Endothelial cell of hepatic sinusoid (primary cell): ENCODE measurements around the gene MRPS34.

Experiments
- in situ Hi-C: cut with HindIII; loops from 2 replicates; pipeline ENCODE4 v1.10.0; 2017; ENCODE audit warnings: low sequenced_read_pairs

The MRPS34 gene

DNA sequence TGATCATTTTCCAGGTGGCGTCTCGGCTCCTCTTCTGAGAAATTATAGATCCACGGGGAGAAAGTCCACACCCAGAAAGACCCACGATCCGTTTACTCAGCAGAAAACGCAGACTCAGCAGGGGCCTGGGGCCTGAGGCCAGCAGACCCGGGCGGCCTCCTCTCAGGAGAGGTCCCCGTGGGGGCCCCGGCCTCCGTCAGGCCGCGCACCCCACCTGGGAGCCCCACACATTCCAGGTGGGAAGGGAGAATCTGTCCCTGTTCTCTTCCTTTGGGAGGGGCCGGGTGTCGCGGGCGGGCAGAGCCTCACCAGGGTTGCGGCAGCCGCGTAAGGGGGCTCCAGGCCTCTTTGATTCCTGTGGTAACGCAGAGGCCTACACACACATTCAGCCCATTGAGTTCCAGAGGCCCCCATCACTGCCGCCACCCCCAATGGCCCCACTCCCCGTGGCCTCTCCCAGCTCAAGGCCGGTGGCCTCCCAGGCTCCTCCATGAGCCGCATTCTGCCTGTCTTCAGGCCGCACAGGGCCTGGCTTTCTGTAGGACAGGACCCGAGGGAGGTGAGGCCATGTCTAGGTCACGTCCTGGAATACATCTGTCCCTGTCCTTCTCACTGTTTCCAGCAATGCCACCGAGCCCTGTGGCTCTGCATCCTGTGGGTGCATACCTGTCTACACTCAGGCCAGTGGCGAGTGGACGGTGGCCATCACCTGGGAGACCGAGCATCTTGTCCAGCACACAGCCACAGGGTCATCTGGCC, 22.2 kb upstream of the MRPS34 start:
- in situ Hi-C loops = no loop called here

- in situ Hi-C loops = no loop called here
Measured at GRCh38 chr16:1794221-1794871, 21.4 kb upstream of the MRPS34 start.

GRCh38 chr16:1793578-1794220, 20.8 kb upstream of the MRPS34 start, which contains the start of gene IGFALS:
IGFALS (minus strand) TSS chr16:1793705; CDS start chr16:1793652, 53 bp downstream.
- in situ Hi-C loops = no loop called here

- in situ Hi-C loops = no loop called here
Measured at GRCh38 chr16:1792836-1793577, 20.1 kb upstream of the MRPS34 start.

DNA sequence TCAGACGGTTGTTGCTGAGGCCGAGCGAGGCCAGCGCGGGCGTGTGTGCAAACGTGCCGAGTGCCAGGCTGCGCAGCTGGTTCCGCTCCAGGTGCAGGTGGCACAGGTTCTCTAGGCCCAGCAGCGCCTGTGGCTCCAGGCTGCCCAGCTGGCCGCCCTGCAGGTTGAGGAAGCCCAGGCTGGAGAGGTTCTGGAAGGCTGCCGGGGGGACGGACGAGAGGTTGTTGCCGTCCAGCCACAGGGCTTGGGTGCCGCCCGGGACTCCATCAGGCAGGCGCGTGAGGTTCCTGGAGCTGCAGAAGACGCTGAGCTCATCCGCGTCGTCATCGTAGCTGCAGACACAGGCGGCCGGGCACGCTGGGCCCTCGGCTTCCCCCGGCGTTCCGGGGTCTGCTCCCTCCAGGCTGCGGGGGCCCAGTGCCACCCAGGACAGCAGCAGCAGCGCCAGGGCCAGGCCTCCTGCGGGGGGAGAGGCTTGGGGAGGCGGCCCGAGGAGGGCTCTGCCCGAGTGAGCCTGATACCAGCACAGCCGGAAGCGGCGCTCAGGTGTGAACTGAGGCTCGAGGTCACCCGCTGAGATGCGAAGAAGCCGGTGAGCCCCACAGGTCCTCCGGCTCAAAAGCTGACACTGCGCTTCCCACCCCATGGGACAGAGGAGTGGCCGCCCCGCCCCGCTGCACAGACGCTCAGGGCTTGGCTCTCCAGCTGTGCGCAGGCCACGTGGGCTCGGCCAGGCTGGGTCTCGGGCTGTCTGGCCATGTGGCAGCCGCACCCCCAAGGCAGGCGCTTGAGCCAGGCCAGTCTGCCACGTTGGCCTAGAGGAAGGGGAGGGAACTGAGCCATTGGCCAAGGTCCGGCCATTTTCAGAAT, 19.2 kb upstream of the MRPS34 start:
- in situ Hi-C loops = no loop called here

GRCh38 chr16:1791256-1791942, 18.5 kb upstream of the MRPS34 start:
- in situ Hi-C loops = no loop called here

DNA sequence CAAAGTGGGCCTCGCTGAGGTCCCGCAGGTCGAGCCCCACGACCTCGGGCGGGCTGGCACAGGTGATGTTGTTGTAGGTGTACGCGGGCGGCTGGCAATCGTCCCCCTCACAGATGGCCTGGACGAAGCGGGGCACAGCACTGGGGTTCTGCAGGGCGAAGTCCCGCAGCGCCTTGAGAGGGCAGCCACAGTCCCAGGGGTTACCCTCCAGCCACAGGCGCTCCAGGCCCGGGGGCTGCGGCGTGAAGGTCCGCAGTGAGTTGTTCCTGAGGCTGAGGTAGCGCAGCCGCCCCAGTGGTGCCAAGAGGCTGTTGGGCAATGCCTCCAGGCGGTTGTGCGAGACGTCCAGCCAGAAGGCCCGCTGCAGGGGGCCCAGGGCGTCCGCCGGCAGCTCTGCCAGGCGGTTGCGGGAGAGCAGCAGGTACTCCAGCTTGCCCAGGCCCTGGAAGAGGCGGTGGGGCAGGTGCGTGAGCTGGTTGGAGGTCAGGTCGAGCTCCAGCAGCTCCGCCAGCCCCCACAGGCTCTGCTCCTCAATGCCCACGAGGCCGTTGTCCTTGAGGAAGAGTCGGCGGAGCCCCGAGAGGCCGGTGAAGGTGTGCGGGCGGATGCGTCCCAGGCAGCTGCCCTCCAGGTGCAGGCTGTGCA, 17.8 kb upstream of the MRPS34 start:
- in situ Hi-C loops = no loop called here

DNA sequence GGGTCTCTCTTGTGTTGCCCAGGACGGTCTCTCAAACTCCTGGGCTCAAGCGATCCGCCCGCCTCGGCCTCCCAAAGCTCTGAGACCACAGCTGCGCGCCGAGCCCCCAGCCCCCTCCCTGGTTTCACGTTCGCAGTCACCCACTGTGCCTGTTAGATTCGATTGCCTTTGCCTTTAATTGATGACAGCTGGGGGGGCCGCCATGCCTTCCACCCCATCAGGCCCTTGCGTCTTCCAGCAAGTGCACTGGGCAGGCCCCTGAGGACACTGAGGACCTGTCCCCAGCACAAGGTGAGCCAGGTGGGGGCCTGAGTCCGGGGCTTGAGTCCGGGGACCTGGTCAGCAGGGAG, 17.3 kb upstream of the MRPS34 start:
- in situ Hi-C loops = no loop called here

GRCh38 chr16:1789643-1790045, 16.7 kb upstream of the MRPS34 start:
- in situ Hi-C loops = no loop called here

GRCh38 chr16:1788708-1789100, 15.8 kb upstream of the MRPS34 start:
- in situ Hi-C loops = no loop called here

- in situ Hi-C loops = no loop called here
Measured at GRCh38 chr16:1788095-1788707, 15.3 kb upstream of the MRPS34 start.

DNA sequence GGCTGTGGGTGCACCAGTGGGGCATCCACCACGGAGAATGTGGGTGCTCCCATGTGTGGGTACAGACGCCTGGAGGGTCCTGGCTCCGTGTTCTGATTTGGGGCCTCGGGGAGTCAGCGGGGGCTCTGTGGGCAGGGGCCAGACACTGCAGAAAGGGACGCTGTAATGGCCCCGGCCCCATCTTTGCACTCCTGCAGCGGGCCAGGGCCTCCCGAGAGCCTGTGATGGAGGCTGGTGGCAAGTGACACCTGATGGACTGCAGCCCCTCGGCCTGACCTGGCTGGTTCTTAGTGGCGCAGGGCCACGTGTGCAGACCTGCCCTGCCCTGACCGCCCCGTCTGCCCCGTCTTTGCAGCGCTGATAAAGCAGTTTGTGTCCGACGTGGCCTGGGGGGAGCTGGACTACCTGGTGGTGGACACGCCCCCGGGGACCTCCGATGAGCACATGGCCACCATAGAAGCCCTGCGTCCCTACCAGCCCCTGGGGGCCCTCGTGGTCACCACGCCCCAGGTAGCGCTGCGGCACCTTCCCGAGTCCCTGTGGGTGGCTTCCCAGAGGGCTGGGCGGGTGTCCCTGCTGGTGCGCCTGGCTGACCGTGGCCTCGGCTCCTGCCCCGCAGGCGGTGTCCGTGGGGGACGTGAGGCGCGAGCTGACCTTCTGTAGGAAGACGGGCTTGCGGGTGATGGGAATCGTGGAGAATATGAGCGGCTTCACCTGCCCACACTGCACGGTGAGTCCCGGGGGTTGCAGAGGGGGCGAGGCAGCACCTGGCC, 14.6 kb upstream of the MRPS34 start:
- in situ Hi-C loops = no loop called here

DNA sequence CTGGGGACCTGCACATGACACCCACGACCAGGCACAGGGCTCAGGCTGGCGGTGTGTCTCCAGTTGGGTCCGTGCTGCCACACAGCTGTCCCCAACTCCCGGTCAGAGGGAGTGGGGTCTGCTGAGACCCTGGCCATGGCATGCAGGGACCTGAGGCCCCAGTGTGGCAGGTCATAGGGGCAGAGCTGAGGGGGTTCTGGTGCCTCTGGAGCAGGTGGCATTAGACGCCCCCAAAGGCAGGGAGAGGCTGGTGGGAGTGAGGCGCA, 14.1 kb upstream of the MRPS34 start:
- in situ Hi-C loops = no loop called here

- in situ Hi-C loops = no loop called here
Measured at GRCh38 chr16:1786242-1787055, 13.5 kb upstream of the MRPS34 start.

DNA sequence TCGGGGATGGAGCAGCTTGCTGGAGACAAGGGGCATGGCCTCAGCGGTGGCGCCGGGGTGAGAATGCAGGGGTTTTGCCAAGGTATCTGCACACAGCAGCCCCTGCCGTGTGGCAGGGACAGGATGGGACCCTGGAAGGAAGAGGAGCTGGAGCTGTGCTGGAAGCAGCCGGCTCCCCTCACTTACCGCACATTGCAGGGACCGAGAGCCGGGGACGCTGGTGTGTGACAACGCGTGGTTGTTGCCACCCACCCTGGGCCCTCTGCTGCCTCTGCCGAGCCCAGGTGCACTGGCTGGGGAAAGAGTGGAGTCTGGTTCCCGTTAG, 12.9 kb upstream of the MRPS34 start:
- in situ Hi-C loops = no loop called here

DNA sequence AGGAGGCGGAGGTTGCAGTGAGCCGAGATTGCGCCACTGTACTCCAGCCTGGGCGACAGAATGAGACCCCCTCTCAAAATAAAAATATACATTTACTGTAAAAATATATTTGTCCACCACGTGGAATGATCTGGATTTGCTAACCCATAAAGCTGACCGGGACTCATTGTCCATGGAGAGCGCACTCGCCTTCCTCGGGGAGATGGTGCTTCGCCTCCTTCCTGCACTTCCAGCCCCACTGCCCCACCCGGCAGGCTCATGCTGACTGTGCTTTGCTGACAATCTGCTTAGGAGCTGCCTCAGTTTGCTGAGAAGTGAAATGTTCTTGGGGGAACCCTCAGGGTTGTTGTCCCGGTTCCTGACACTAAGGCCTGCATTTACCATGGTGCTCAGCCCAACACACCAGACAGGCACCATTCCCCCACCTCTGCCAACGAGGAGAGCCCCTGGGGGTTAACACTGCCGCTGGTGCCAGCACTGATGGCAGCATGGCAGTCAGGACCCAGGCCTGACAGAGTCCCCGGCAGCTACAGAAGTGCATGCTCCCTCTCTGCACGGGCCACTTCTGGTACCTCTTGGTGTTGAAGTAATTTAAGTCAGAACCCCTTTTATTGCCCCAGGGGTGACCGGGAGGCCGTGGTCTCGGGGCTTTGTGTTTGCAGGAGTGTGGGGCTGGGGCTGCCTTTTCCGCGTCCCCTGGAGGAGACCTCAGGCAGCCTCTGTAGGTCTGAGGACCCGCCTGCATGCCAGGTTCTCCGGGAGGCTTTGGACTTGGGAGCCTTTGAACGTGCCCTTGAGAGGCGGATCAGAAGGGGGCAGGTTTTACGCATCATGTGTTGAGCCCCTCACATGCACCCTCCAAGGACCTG, 12.3 kb upstream of the MRPS34 start:
- in situ Hi-C loops = no loop called here
